BE2C (cell line): ENCODE measurements around the gene TKTL1. TPM values are rescaled to one million over a fixed set of nuclear protein-coding genes. Genes with fewer than 3 reads are reported as not detected.
"Not testable (repeated sequence)": the region's sequence is repeated elsewhere in the genome, so short reads cannot be mapped to it uniquely, and the experiment has no call there.

Experiments
- DNase-seq: peaks from one replicate; pipeline ENCODE4 v3.0.0-alpha.2; 2020
- H3K27me3 ChIP-seq: fragments of 250-450 bp; sonication (Bioruptor Pico); 2 replicates; pipeline ENCODE4 v1.5.1; 2020; ENCODE audit warnings: mild to moderate bottlenecking
- H3K36me3 ChIP-seq: fragments of 250-450 bp; sonication (Bioruptor Pico); 2 replicates; pipeline ENCODE4 v1.5.1; 2020; ENCODE audit warnings: mild to moderate bottlenecking
- H3K4me1 ChIP-seq: fragments of 250-450 bp; sonication (Bioruptor Pico); 2 replicates; pipeline ENCODE4 v1.5.1; 2020
- H3K4me3 ChIP-seq: 2 replicates; pipeline ENCODE4 v1.5.1; 2011; ENCODE audit warnings: low read depth, low read length
- H3K9me3 ChIP-seq: fragments of 250-450 bp; sonication (Bioruptor Pico); 2 replicates; pipeline ENCODE4 v1.5.1; 2020
- polyA plus RNA-seq: library from polyadenylated mRNA; unstranded; fragments of >200 nt; gene quantifications from one replicate; pipeline ENCODE4 v1.2.1, GENCODE V29; 2012; ENCODE audit warnings: low read depth, missing spikeins; ENCODE audit not compliant: insufficient read length, insufficient read depth
- TF ChIP-seq, protein P1 (sequence below): IDR thresholded peaks from 2 replicates; pipeline ENCODE4 v1.5.1; 2012; ENCODE audit warnings: mild to moderate bottlenecking, low read depth, low read length

TKTL1 gene, protein sequence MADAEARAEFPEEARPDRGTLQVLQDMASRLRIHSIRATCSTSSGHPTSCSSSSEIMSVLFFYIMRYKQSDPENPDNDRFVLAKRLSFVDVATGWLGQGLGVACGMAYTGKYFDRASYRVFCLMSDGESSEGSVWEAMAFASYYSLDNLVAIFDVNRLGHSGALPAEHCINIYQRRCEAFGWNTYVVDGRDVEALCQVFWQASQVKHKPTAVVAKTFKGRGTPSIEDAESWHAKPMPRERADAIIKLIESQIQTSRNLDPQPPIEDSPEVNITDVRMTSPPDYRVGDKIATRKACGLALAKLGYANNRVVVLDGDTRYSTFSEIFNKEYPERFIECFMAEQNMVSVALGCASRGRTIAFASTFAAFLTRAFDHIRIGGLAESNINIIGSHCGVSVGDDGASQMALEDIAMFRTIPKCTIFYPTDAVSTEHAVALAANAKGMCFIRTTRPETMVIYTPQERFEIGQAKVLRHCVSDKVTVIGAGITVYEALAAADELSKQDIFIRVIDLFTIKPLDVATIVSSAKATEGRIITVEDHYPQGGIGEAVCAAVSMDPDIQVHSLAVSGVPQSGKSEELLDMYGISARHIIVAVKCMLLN
- 0.32 TPM for polyA plus RNA-seq

DNA sequence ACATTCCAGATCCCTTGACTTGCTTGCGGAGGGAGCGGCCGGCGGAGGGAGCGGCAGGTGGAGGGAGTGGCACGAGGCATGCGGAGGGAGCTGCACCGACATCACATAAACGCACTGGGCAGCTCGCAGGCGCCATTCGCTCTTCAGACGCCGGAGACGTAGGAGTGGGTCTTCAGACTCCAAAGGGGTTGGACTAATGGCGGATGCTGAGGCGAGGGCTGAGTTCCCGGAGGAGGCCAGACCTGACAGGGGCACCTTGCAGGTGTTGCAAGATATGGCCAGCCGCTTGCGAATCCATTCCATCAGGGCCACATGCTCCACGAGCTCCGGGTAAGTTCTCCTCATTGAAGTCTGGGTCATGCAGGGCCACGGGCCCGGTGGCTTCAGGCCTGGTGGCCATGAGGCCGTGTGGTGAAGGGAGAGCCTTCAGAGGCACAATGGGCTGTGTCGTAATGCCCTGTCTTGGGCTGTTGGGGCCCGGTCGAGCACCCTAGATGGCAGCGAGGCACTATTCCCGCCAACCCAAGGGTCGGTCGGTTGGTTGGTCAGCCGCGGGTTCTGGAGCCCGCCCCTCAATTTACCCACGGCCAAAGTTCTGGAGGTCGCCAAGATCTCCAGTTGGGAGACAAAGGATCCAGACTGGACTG is at the start of gene TKTL1:
TSS of gene TKTL1 (plus strand) at position 132 of the 647 bp plus-strand sequence. CDS start at position 197, 65 bp downstream.
- H3K4me1 ChIP-seq, result no peaks in the 10 kb centered on the region
- TF ChIP-seq, protein P1, sequence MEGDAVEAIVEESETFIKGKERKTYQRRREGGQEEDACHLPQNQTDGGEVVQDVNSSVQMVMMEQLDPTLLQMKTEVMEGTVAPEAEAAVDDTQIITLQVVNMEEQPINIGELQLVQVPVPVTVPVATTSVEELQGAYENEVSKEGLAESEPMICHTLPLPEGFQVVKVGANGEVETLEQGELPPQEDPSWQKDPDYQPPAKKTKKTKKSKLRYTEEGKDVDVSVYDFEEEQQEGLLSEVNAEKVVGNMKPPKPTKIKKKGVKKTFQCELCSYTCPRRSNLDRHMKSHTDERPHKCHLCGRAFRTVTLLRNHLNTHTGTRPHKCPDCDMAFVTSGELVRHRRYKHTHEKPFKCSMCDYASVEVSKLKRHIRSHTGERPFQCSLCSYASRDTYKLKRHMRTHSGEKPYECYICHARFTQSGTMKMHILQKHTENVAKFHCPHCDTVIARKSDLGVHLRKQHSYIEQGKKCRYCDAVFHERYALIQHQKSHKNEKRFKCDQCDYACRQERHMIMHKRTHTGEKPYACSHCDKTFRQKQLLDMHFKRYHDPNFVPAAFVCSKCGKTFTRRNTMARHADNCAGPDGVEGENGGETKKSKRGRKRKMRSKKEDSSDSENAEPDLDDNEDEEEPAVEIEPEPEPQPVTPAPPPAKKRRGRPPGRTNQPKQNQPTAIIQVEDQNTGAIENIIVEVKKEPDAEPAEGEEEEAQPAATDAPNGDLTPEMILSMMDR, result no peak
- DNase-seq, result no peak
- H3K4me3 ChIP-seq, result no peak within 1 kb of the TSS
- H3K27me3 ChIP-seq, result no peaks in the 10 kb centered on the region
- no peaks in the 10 kb centered on the region for H3K9me3 ChIP-seq
- no peaks in the 10 kb centered on the region for H3K36me3 ChIP-seq

DNA sequence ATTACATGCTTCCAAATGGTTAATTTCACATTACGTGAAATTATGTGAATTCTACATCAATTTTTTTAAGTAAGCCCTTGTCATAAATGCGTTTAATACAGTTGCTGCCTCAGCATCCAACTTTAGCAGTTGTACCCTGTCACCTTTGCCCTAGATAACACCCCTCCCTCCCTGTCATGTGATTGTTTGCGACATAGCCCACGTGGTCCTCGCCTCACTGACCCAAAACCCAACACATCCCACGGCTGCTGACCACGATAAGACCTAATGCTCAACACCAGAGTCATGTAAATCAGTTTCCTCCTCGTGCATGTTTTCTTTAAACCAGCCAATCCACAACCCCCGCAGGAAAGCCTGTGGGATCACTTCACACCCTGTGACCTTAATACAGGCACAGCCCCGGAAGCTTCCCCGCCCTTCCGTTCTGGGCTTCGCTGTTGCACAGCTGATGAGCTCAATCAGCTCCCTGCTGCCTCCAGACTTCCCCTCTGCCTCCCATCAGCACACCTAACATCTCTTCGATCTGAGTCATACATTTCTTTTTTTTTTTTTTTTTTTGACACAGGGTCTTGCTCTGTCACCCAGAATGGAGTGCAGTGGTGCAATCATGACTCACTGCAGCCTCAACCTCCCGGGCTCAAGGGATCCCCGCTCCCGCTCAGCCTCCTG is 48.1 kb upstream of the TKTL1 start:
- not testable (repeated sequence) for H3K36me3 ChIP-seq, H3K9me3 ChIP-seq, H3K27me3 ChIP-seq, H3K4me1 ChIP-seq, H3K4me3 ChIP-seq, DNase-seq

DNA sequence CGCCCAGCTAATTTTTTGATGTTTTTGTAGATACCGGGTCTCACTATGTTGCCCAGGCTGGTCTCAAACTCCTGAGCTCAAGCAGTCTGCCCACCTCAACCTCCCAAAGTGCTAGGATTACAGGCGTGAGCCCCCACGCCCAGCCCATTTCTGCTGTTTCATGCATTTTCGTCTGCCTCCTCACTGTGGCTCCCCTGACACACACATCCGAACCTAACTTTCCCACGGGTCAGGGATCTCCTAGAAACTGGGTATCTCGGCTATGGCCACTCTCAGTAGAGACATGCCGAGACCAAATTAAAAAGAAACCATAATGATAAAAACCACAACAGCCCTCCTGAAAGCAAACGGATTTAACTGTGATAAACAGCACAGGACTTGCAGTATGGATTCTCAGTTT is 47.5 kb upstream of the TKTL1 start:
- not testable (repeated sequence) for DNase-seq, H3K4me3 ChIP-seq, H3K36me3 ChIP-seq, H3K4me1 ChIP-seq, H3K9me3 ChIP-seq, H3K27me3 ChIP-seq

DNA sequence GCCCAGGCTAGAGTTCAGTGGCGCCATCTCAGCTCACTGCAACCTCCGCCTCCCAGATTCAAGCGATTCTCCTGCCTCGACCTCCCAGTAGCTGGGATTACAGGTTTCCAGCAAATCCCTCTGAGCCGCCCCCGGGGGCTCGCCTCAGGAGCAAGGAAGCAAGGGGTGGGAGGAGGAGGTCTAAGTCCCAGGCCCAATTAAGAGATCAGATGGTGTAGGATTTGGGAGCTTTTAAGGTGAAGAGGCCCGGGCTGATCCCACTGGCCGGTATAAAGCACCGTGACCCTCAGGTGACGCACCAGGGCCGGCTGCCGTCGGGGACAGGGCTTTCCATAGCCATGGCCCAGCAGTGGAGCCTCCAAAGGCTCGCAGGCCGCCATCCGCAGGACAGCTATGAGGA is 38.3 kb upstream of the TKTL1 start, which contains the start of gene OPN1MW3:
TSS of gene OPN1MW3 (plus strand) at position 301 of the 400 bp plus-strand sequence. CDS start at position 339, 38 bp downstream.
- H3K9me3 ChIP-seq, H3K36me3 ChIP-seq, H3K27me3 ChIP-seq, H3K4me3 ChIP-seq, DNase-seq, H3K4me1 ChIP-seq: not testable (repeated sequence)

DNA sequence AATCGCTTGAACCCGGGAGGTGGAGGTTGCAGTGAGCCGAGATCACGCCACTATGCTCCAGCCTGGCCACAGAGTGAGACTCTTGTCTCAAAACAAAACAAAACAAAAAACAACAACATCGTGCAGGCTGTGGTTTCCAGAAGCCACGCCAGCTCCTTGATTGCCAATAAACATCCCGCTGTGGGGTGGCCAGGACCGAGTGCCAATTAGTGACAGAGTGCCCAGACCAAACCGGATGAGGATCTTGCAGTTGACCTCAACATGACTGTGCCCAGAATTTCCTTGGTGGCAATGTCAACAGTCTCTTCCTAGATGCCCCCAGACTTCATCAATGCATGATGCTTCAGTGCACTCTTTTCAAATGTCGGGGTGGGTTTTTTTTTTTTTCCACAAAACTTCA is 36.9 kb upstream of the TKTL1 start:
- H3K9me3 ChIP-seq, H3K36me3 ChIP-seq, H3K27me3 ChIP-seq, DNase-seq, H3K4me1 ChIP-seq, H3K4me3 ChIP-seq: not testable (repeated sequence)

DNA sequence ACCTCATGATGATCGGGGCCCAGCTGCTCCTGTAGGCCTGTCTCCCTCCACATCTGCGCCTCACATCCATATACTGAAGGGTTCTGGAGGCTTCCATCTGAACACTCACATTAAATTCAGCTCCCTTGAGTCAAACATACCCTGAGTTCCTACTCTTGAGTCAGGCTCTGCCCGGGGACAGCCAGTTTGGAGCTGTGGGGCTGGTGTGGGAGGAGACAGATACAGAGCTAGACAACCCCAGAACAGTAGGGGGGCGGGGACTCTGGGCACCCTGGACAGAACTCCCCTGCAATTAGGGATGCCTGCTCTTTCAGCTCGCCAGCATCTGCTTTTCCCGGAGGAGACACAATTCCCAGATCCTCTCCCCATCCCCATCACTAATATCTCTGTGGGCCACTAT is 32.5 kb upstream of the TKTL1 start:
- not testable (repeated sequence) for DNase-seq, H3K27me3 ChIP-seq, H3K36me3 ChIP-seq, H3K4me3 ChIP-seq, H3K9me3 ChIP-seq, H3K4me1 ChIP-seq

DNA sequence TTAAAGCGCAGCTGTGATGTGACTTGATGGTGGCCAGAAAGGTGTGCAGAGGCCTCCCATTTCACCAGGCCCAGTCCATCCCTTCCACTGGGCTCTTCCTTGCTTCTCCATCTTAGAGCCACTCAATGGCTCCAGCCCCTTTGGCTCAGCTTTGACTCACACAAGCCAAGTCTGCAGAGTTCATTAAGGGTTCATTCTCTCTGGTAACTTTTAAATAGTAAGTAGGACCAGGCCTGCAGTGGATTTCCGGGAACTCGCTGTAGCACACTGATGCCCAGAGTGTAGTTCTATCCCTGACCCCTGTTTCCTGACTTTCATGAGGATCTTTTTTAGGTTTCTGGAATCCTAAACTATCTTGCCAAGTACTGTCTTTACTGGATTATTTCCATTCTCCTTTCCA is 26.4 kb upstream of the TKTL1 start:
- H3K36me3 ChIP-seq, H3K4me3 ChIP-seq, H3K4me1 ChIP-seq, DNase-seq, H3K9me3 ChIP-seq, H3K27me3 ChIP-seq: not testable (repeated sequence)

DNA sequence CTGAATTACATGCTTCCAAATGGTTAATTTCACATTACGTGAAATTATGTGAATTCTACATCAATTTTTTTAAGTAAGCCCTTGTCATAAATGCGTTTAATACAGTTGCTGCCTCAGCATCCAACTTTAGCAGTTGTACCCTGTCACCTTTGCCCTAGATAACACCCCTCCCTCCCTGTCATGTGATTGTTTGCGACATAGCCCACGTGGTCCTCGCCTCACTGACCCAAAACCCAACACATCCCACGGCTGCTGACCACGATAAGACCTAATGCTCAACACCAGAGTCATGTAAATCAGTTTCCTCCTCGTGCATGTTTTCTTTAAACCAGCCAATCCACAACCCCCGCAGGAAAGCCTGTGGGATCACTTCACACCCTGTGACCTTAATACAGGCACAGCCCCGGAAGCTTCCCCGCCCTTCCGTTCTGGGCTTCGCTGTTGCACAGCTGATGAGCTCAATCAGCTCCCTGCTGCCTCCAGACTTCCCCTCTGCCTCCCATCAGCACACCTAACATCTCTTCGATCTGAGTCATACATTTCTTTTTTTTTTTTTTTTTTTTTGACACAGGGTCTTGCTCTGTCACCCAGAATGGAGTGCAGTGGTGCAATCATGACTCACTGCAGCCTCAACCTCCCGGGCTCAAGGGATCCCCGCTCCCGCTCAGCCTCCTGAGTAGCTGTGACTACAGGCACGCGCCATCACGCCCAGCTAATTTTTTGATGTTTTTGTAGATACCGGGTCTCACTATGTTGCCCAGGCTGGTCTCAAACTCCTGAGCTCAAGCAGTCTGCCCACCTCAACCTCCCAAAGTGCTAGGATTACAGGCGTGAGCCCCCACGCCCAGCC is 10.9 kb upstream of the TKTL1 start:
- not testable (repeated sequence) for H3K4me3 ChIP-seq, DNase-seq, H3K9me3 ChIP-seq, H3K27me3 ChIP-seq, H3K4me1 ChIP-seq, H3K36me3 ChIP-seq

DNA sequence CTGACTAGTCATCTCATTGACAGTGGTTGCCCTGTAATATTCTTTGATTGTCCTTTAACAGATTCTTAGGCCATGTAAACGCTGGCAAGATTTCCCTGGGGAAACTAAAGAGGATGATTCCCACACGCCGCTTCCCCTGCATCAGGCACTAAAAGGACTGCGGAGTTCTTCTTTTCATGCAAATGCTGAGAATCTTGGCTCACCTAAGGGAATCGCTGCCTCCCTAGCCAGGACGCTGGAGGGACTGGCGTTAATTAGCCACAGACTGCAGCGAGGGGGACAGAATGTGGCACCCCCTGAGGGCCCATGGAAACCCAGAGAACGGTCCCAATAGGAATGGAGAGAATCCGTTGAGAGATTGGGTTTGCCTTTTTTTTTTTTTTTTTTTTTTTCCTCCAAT is 9.2 kb upstream of the TKTL1 start:
- H3K9me3 ChIP-seq, H3K4me1 ChIP-seq, H3K36me3 ChIP-seq, H3K27me3 ChIP-seq, DNase-seq, H3K4me3 ChIP-seq: not testable (repeated sequence)
